Stimulated activated CD4-positive, alpha-beta T cell treated with anti-CD3 and anti-CD28 coated beads, Interleukin-2, amount 100 ng/mL, for 4 hours (primary cell): ENCODE measurements around the gene GTF2F1.
"Not testable (repeated sequence)": the region's sequence is repeated elsewhere in the genome, so short reads cannot be mapped to it uniquely, and the experiment has no call there.

Experiments
- DNase-seq: peaks from one replicate; pipeline ENCODE4 v3.0.0-alpha.2; 2020; ENCODE audit warnings: low read depth

The GTF2F1 gene

GRCh38 chr19:6384381-6384780 is 8.6 kb downstream of the GTF2F1 start:
- DNase-seq = no peak

DNA sequence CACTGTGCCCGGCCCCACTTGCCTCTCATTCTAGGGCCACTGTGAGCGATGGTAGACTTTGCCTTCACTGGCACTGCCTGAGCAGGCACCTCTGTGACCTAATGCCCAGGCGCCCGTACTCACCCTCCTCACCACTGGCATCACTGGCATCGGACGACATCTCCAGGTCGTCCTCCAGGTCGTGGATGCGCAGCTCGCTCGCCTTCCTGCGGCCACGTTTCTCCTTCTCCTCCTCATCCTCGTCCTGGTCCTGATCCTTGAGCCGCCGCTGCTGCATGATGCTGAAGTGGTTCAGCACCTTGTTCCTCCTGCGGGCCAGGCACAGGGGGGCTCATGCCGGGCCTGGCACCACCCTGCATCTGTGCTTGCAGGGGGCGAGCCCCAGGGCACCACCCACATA is 9.8 kb downstream of the GTF2F1 start:
- no peak for DNase-seq

DNA sequence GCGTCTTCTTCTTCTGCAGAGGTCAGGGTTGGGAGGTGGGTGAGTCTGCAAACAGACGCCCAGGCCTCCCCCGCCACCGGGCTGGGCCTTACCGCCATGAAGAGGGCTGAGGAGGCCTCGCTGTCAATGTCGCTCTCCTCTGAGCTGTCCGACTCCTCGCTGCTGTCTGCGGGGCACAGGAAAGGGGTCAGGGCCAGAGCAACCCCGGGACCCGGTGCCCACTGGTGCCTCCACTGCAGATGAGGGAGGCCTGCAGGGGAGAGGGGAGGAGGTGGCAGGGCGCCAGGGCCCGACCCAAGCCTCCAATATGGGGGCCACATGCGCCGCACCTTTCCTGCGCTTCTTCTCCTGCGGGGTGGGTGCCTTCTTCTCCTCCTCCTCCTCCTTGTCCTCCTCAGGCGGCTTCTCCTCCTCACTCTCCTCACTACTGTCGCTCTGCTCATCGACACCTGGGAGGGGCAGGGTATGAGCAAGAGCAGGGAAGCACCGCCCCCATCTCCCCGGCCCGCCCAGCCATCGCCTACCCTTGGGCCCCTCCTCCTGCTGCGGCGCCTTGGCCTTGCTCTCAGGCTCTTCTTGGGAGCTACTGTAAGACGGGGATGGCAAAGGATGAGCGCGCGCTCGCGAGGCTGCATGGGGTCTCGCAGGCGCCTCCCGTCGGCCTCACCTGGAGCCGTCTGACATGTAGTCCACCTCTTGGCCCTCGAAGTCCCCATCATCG is 11.8 kb downstream of the GTF2F1 start:
- no peak for DNase-seq

DNA sequence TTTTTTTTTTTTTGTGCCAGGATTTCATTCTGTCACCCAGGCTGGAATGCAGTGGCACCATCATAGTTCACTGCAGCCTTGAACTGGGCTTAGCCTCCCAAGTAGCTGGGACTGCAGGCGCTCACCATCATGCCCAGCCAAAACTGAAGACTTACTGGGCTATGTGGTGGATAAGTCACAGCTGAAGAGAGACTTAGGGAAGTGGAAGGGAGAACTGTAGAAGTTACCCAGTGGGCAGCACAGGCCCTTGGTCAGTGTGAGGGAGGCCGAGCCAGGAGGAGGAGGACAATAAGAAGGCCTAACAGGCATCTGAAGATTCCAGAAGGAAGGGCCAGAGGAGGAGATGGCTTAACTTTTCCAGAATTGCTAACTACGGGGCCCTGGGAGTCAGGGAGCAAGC is 13.2 kb downstream of the GTF2F1 start:
- DNase-seq = no peak

- no peak for DNase-seq
These were observed 14.5 kb downstream of the GTF2F1 start for GRCh38 chr19:6378486-6378885.

GRCh38 chr19:6378041-6378440 is 14.9 kb downstream of the GTF2F1 start:
- DNase-seq = no peak

- no peak for DNase-seq
These were observed 16.3 kb downstream of the GTF2F1 start for GRCh38 chr19:6376512-6377190.

- DNase-seq = no peak
These were observed 17.5 kb downstream of the GTF2F1 start, which contains the start of gene PSPN for GRCh38 chr19:6375411-6376010. TSS of gene PSPN (minus strand) at chr19:6375933. CDS start at chr19:6375849, 84 bp downstream.

- DNase-seq = no peak
These were observed 18.1 kb downstream of the GTF2F1 start for GRCh38 chr19:6374711-6375410.

GRCh38 chr19:6374161-6374709 is 18.7 kb downstream of the GTF2F1 start:
- no peak for DNase-seq

- DNase-seq = no peak
These were observed 19.2 kb downstream of the GTF2F1 start for GRCh38 chr19:6373813-6374108.

GRCh38 chr19:6373096-6373812 is 19.7 kb downstream of the GTF2F1 start:
- peak; percentile 98 for DNase-seq

DNA sequence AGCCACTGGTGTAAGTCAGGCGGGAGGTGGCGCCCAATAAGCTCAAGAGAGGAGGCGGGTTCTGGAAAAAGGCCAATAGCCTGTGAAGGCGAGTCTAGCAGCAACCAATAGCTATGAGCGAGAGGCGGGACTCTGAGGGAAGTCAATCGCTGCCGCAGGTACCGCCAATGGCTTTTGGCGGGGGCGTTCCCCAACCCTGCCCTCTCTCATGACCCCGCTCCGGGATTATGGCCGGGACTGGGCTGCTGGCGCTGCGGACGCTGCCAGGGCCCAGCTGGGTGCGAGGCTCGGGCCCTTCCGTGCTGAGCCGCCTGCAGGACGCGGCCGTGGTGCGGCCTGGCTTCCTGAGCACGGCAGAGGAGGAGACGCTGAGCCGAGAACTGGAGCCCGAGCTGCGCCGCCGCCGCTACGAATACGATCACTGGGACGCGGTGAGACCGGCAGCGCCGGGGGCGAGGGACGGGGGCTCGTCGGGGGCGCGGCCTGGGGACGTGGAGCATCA is 20.3 kb downstream of the GTF2F1 start, which contains the start of gene ALKBH7:
Gene ALKBH7 (plus strand): TSS at position 201 of the 502 bp plus-strand sequence. CDS start 27 bp downstream, at position 228.
- DNase-seq = peak; percentile 96

GRCh38 chr19:6364353-6364752 is 28.6 kb downstream of the GTF2F1 start:
- no peak for DNase-seq

GRCh38 chr19:6362351-6362801 is 30.6 kb downstream of the GTF2F1 start:
- DNase-seq = no peak

- no peak for DNase-seq
These were observed 31.0 kb downstream of the GTF2F1 start for GRCh38 chr19:6362027-6362350.

- not testable (repeated sequence) for DNase-seq
These were observed 32.1 kb downstream of the GTF2F1 start for GRCh38 chr19:6360857-6361216.

GRCh38 chr19:6360445-6360844 is 32.5 kb downstream of the GTF2F1 start:
- not testable (repeated sequence) for DNase-seq

DNA sequence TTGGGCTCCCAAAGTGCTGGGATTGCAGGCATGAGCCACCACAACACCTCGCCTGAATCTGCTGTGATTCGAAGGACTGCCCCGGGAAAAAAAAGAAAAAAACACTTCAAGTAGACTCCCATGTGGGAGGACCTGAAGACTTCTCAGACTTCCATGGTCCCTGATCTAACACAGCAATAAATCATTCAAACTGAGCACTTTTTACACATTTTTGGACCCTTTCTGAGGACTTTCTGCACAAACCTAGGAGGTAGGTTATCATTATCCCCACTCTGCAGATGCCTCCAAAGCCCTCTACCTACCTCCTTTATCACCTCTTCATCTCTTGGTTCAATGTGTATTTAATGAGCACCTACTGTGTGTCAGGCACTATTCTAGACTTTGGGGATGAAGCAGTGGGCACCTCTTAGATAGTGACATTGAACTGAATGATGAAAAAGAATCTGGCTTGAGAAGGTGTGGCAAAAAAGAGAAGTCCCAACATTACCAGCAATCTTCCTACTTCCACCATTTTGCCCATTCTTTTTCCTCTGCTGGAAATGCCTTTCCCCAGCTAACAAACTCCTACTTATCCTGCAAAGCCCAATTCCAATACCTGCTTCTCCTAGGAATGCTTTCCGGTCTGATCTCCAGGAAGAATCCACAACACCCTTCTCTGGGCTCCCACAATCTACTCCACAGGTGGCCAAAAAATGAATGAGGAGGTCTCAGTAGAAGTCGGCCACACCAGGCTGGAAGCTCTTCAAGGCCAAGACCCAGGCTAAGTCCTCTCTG is 33.2 kb downstream of the GTF2F1 start:
- no peak for DNase-seq

DNA sequence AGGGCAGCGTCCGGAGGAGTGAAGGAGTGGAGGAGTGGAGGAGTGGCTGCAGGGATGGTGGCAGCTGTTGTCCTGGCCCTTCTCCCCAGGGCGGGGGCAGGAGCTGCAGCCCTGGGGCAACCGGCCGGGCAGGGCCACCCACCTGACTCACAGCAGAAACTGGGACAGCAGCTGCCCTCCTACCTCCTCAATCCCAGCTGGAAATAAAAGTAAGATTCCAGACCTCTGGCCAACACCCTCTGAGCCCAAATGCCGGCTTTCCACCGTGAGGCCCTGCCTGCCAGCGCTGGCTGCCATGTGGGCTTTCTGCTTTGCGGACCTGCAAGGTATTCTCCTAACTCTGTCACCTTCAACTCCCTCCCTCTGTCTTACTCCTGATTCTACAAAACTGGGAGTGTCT is 35.0 kb downstream of the GTF2F1 start:
- no peak for DNase-seq

GRCh38 chr19:6357174-6357573 is 35.8 kb downstream of the GTF2F1 start:
- no peak for DNase-seq
